Endodermal cell (in vitro differentiated cells): ENCODE data around the gene SLC38A3. TPM values are rescaled to one million over a fixed set of nuclear protein-coding genes. Genes with fewer than 3 reads are reported as not detected.

Source experiments
- DNase-seq: peaks from one replicate; pipeline ENCODE4 v3.0.0-alpha.2; 2017
- H3K27ac ChIP-seq: 2 replicates; pipeline ENCODE4 v1.5.1; 2013; ENCODE audit warnings: mild to moderate bottlenecking, low read depth, low read length, moderate library complexity
- H3K27me3 ChIP-seq: 2 replicates; pipeline ENCODE4 v1.6.1; 2013; ENCODE audit warnings: mild to moderate bottlenecking, low read length, moderate library complexity; ENCODE audit not compliant: insufficient read depth, control insufficient read depth, poor library complexity, severe bottlenecking
- H3K36me3 ChIP-seq: 2 replicates; pipeline ENCODE4 v1.7.0; 2013; ENCODE audit warnings: mild to moderate bottlenecking, low read length, moderate library complexity; ENCODE audit not compliant: control insufficient read depth, insufficient read depth
- H3K4me1 ChIP-seq: one replicate; pipeline ENCODE4 v1.7.0; 2013; ENCODE audit warnings: low read length; ENCODE audit not compliant: control insufficient read depth, insufficient read depth
- H3K4me3 ChIP-seq: 2 replicates; pipeline ENCODE4 v1.5.1; 2013; ENCODE audit warnings: mild to moderate bottlenecking, low read length, moderate library complexity
- H3K9ac ChIP-seq: 2 replicates; pipeline ENCODE4 v1.6.1; 2013; ENCODE audit warnings: mild to moderate bottlenecking, low read length, moderate library complexity; ENCODE audit not compliant: poor library complexity, severe bottlenecking; ENCODE audit errors: extremely low read depth
- H3K9me3 ChIP-seq: 2 replicates; pipeline ENCODE4 v1.6.1; 2013; ENCODE audit warnings: mild to moderate bottlenecking, low read length, moderate library complexity; ENCODE audit not compliant: control insufficient read depth
- H3K27ac Mint-ChIP-seq: 2 replicates; pipeline ENCODE4 v1.8.0; 2020; ENCODE audit warnings: mixed read lengths
- H3K27me3 Mint-ChIP-seq: 2 replicates; pipeline ENCODE4 v1.8.0; 2021; ENCODE audit warnings: mild to moderate bottlenecking, mixed read lengths; ENCODE audit not compliant: insufficient read depth
- H3K36me3 Mint-ChIP-seq: 2 replicates; pipeline ENCODE4 v1.8.0; 2020; ENCODE audit warnings: low read depth, mixed read lengths
- H3K4me1 Mint-ChIP-seq: 2 replicates; pipeline ENCODE4 v1.8.0; 2020; ENCODE audit warnings: mixed read lengths
- H3K4me3 Mint-ChIP-seq: 2 replicates; pipeline ENCODE4 v1.8.0; 2020; ENCODE audit warnings: mild to moderate bottlenecking, moderate library complexity, mixed read lengths
- H3K9me3 Mint-ChIP-seq: 2 replicates; pipeline ENCODE4 v1.8.0; 2020; ENCODE audit warnings: mild to moderate bottlenecking, mixed read lengths
- WGBS, 2 experiments: methylation state at CpG; one replicate each; pipeline versions ENCODE4 v1.1.5 to v1.1.7; 2013; ENCODE audit warnings: missing lambda C conversion rate in 2 of 2, mixed read lengths in 1 of 2; ENCODE audit not compliant: insufficient coverage in 1 of 2, insufficient read length in 1 of 2; 5-methylcytosine and 5-hydroxymethylcytosine counted together
- total RNA-seq, 2 donors: library from RNA; stranded (reverse); fragmentation: NEBNext Ultra II Directional in 1 of 2; extraction: Animal tissue kit (Norgen Biotek cat#: 25700) in 1 of 2; gene quantifications; 2 replicates in 1 of 2; 3 replicates in 1 of 2; pipeline ENCODE4 v1.2.1, GENCODE V29; 2021
- TF ChIP-seq, protein P1 (sequence below): fragments of 200-600 bp; sonication (generic); conservative IDR thresholded peaks from 2 replicates; pipeline ENCODE4 v1.5.0; 2021; ENCODE audit warnings: antibody characterized with exemption, mild to moderate bottlenecking

SLC38A3 gene
- total RNA-seq, 2 donors from 2014 or later = 1.5 to 1.9 TPM

DNA sequence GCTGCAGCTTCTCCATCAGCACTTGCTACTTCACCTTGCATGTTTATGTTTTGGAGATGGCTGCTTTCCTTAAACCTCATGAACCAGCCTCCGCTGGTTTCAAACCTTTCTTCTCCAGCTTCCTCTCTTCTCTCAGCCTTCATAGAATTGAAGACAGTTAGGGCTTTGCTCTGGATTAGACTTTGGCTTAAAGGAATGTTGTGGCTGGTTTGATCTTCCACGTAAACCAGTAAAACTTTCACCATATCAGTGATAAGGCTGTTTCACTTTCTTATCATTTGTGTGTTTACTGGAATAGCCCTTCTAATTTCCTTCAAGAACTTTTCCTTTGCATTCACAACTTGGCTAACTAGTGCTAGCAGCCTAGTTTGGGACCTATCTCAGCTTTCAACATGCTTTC lies 25.4 kb upstream of the SLC38A3 start:
- H3K4me3 Mint-ChIP-seq = no peak overlapping the region
- no peak for DNase-seq
- H3K9me3 Mint-ChIP-seq = no peaks in the 10 kb centered on the region
- H3K27ac ChIP-seq = no peak overlapping the region
- H3K4me1 Mint-ChIP-seq = peaks cover 13% of the 10 kb centered on the region
- no peaks in the 10 kb centered on the region for H3K27me3 ChIP-seq
- no peaks in the 10 kb centered on the region for H3K9me3 ChIP-seq
- H3K36me3 ChIP-seq = peaks cover under 1% of the 10 kb centered on the region
- no peak overlapping the region for H3K9ac ChIP-seq
- H3K27me3 Mint-ChIP-seq = peaks cover 8% of the 10 kb centered on the region
- peak overlapping the region; percentile 10 for H3K27ac Mint-ChIP-seq
- TF ChIP-seq, protein P1, sequence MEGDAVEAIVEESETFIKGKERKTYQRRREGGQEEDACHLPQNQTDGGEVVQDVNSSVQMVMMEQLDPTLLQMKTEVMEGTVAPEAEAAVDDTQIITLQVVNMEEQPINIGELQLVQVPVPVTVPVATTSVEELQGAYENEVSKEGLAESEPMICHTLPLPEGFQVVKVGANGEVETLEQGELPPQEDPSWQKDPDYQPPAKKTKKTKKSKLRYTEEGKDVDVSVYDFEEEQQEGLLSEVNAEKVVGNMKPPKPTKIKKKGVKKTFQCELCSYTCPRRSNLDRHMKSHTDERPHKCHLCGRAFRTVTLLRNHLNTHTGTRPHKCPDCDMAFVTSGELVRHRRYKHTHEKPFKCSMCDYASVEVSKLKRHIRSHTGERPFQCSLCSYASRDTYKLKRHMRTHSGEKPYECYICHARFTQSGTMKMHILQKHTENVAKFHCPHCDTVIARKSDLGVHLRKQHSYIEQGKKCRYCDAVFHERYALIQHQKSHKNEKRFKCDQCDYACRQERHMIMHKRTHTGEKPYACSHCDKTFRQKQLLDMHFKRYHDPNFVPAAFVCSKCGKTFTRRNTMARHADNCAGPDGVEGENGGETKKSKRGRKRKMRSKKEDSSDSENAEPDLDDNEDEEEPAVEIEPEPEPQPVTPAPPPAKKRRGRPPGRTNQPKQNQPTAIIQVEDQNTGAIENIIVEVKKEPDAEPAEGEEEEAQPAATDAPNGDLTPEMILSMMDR = no peak
- H3K4me1 ChIP-seq = peaks cover 6% of the 10 kb centered on the region
- 40 to 52% methylated on average over 2 of the region's 2 CpGs for WGBS, 2 experiments
- peaks cover 54% of the 10 kb centered on the region for H3K36me3 Mint-ChIP-seq
- H3K4me3 ChIP-seq = no peak overlapping the region

DNA sequence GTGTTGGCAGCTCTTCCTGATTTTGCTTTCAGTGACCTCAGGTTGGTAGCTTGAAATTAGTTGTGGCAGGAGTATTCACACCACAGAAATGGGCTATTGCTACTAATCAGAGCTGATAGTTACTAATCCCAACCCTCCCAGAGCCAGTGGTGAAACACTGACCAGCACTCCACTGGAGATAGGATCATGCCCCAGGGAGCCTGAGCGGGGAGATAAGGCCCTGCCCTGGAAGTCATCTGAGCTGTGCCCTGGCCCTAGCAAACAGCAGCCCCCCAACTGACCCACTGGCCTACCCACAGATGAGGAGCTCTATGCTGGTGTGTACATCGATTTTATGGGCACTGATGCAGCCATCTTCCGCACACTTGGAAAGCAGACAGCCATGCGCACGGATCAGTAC lies 23.1 kb upstream of the SLC38A3 start:
- Mint-ChIP-seq H3K4me1 (peaks cover 13% of the 10 kb centered on the region), H3K27ac (no peak overlapping the region), H3K36me3 (peaks cover 46% of the 10 kb centered on the region), H3K9me3 (no peaks in the 10 kb centered on the region), H3K27me3 (peaks cover 8% of the 10 kb centered on the region), H3K4me3 (no peak overlapping the region)
- Histone ChIP-seq H3K4me1 (peaks cover 6% of the 10 kb centered on the region), H3K9ac (no peak overlapping the region), H3K4me3 (no peak overlapping the region), H3K9me3 (no peaks in the 10 kb centered on the region), H3K27me3 (no peaks in the 10 kb centered on the region), H3K36me3 (no peaks in the 10 kb centered on the region), H3K27ac (no peak overlapping the region)
- DNase-seq = no peak
- WGBS, 2 experiments = 82 to 98% methylated on average over 5 of the region's 5 CpGs
- TF ChIP-seq, protein P1 = no peak

DNA sequence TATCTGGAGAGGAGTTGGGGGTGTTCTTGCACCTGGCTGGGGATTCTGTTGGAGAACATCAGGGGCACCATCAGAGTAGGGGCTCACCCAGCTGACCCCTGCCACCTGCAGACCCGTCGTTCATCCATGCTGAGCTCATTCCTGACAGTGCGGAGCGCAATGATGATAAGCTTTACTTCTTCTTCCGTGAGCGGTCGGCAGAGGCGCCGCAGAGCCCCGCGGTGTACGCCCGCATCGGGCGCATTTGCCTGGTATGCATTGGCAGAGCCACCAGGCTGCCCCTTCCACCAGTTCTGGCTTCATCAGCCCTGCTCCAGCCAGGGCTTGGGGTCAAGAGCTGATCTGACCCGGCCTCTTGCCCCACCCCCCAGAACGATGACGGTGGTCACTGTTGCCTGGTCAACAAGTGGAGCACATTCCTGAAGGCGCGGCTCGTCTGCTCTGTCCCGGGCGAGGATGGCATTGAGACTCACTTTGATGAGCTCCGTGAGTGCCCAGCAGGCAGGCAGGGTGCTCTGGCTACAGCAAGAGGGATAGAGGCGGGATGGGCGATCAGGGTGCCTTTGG lies 22.5 kb upstream of the SLC38A3 start:
- H3K9ac ChIP-seq = no peak overlapping the region
- peaks cover 41% of the 10 kb centered on the region for H3K36me3 Mint-ChIP-seq
- H3K36me3 ChIP-seq = no peaks in the 10 kb centered on the region
- H3K4me1 ChIP-seq = peaks cover 6% of the 10 kb centered on the region
- TF ChIP-seq, protein P1 = no peak
- peaks cover 13% of the 10 kb centered on the region for H3K4me1 Mint-ChIP-seq
- H3K27ac Mint-ChIP-seq = no peak overlapping the region
- H3K27me3 Mint-ChIP-seq = peaks cover 8% of the 10 kb centered on the region
- H3K27me3 ChIP-seq = no peaks in the 10 kb centered on the region
- DNase-seq = no peak
- H3K9me3 ChIP-seq = no peaks in the 10 kb centered on the region
- H3K27ac ChIP-seq = no peak overlapping the region
- no peak overlapping the region for H3K4me3 ChIP-seq
- 95 to 96% methylated on average over 20 to 26 of the region's 26 CpGs for WGBS, 2 experiments
- H3K4me3 Mint-ChIP-seq = no peak overlapping the region
- no peaks in the 10 kb centered on the region for H3K9me3 Mint-ChIP-seq
